ENCODE measurements around the gene TEAD3. TPM values are rescaled to one million over a fixed set of nuclear protein-coding genes. Genes with fewer than 3 reads are reported as not detected.

TEAD3 gene
- polyA plus RNA-seq, 3 donors = 38.2 to 42.8 (median 38.5) TPM

GRCh38 chr6:35477028-35477427 lies 19.9 kb downstream of the TEAD3 start:
- no peak for DNase-seq (ENCODE audit: low read depth in 3 of 3, low spot score in 2 of 3)

GRCh38 chr6:35476004-35476403 lies 20.9 kb downstream of the TEAD3 start:
- no peak for DNase-seq (ENCODE audit: low read depth in 3 of 3, low spot score in 2 of 3)

GRCh38 chr6:35475573-35475972 lies 21.3 kb downstream of the TEAD3 start:
- DNase-seq (ENCODE audit: low read depth in 3 of 3, low spot score in 2 of 3) = no peak

GRCh38 chr6:35474942-35475570 lies 21.8 kb downstream of the TEAD3 start:
- DNase-seq (ENCODE audit: low read depth in 3 of 3, low spot score in 2 of 3) = no peak

GRCh38 chr6:35474131-35474941 lies 22.5 kb downstream of the TEAD3 start:
- DNase-seq (ENCODE audit: low read depth in 3 of 3, low spot score in 2 of 3) = no peak

- DNase-seq (ENCODE audit: low read depth in 3 of 3, low spot score in 2 of 3) = no peak
These were observed 23.1 kb downstream of the TEAD3 start for GRCh38 chr6:35473850-35474130.

- DNase-seq (ENCODE audit: low read depth in 3 of 3, low spot score in 2 of 3) = no peak
These were observed 23.6 kb downstream of the TEAD3 start for GRCh38 chr6:35473075-35473849.

GRCh38 chr6:35471836-35472345 lies 25.0 kb downstream of the TEAD3 start:
- DNase-seq (ENCODE audit: low read depth in 3 of 3, low spot score in 2 of 3) = no peak

GRCh38 chr6:35470663-35471120 lies 26.2 kb downstream of the TEAD3 start:
- no peak for DNase-seq (ENCODE audit: low read depth in 3 of 3, low spot score in 2 of 3)

GRCh38 chr6:35469751-35470662 lies 26.9 kb downstream of the TEAD3 start:
- DNase-seq (ENCODE audit: low read depth in 3 of 3, low spot score in 2 of 3) = no peak

- DNase-seq (ENCODE audit: low read depth in 3 of 3, low spot score in 2 of 3) = no peak
These were observed 27.7 kb downstream of the TEAD3 start for GRCh38 chr6:35468980-35469750.

- DNase-seq (ENCODE audit: low read depth in 3 of 3, low spot score in 2 of 3) = peak; percentile 93 to 95 (median 95)
These were observed 28.5 kb downstream of the TEAD3 start, which contains the start of gene RPL10A for GRCh38 chr6:35468181-35468979. Gene RPL10A (plus strand): TSS chr6:35468401. CDS start chr6:35468435, 34 bp downstream.

- no peak for DNase-seq (ENCODE audit: low read depth in 3 of 3, low spot score in 2 of 3)
These were observed 31.2 kb downstream of the TEAD3 start for GRCh38 chr6:35465646-35466045.

GRCh38 chr6:35463292-35463691 lies 33.6 kb downstream of the TEAD3 start:
- no peak for DNase-seq (ENCODE audit: low read depth in 3 of 3, low spot score in 2 of 3)

GRCh38 chr6:35461270-35461669 lies 35.6 kb downstream of the TEAD3 start:
- DNase-seq (ENCODE audit: low read depth in 3 of 3, low spot score in 2 of 3) = no peak

- no peak for DNase-seq (ENCODE audit: low read depth in 3 of 3, low spot score in 2 of 3)
These were observed 39.0 kb downstream of the TEAD3 start for GRCh38 chr6:35457907-35458306.

GRCh38 chr6:35454391-35455110 lies 42.3 kb downstream of the TEAD3 start:
- DNase-seq (ENCODE audit: low read depth in 3 of 3, low spot score in 2 of 3) = no peak

GRCh38 chr6:35453236-35453635 lies 43.6 kb downstream of the TEAD3 start:
- DNase-seq (ENCODE audit: low read depth in 3 of 3, low spot score in 2 of 3) = no peak
